HepG2 (cell line): ENCODE measurements around the gene PTPN14. TPM values are rescaled to one million over a fixed set of nuclear protein-coding genes. Genes with fewer than 3 reads are reported as not detected.
A peak's percentile ranks its signal among the peaks of the same experiment; 100 is the strongest.

Experiments used
- CEBPG ChIP-seq: IDR thresholded peaks from 2 replicates; pipeline ENCODE4 v1.6.1; 2016
- GTF3A ChIP-seq: sonication (generic); formaldehyde crosslinking; conservative IDR thresholded peaks from 2 replicates; pipeline ENCODE4 v1.4.0; 2020; ENCODE audit warnings: mild to moderate bottlenecking, missing genetic modification reagents
- MTA3 ChIP-seq: sonication (generic); formaldehyde crosslinking; IDR thresholded peaks from 2 replicates; pipeline ENCODE4 v1.4.0; 2020; ENCODE audit warnings: missing genetic modification reagents
- NCOA2 ChIP-seq: sonication (generic); formaldehyde crosslinking; IDR thresholded peaks from 2 replicates; pipeline ENCODE4 v1.8.0; 2022; ENCODE audit warnings: inconsistent platforms
- NFE2 ChIP-seq: sonication (generic); formaldehyde crosslinking; IDR thresholded peaks from 2 replicates; pipeline ENCODE4 v1.4.0; 2020; ENCODE audit warnings: missing genetic modification reagents
- NR0B2 ChIP-seq: sonication (generic); formaldehyde crosslinking; IDR thresholded peaks from 2 replicates; pipeline ENCODE4 v1.4.0; 2020; ENCODE audit warnings: mild to moderate bottlenecking, missing genetic modification reagents
- SAP130 ChIP-seq: IDR thresholded peaks from 2 replicates; pipeline ENCODE4 v1.6.1; 2016; ENCODE audit warnings: low read depth
- SMYD3 ChIP-seq: sonication (generic); formaldehyde crosslinking; IDR thresholded peaks from 2 replicates; pipeline ENCODE4 v1.8.1; 2023; ENCODE audit warnings: mild to moderate bottlenecking, missing genetic modification reagents
- SNAPC2 ChIP-seq: sonication (generic); formaldehyde crosslinking; IDR thresholded peaks from 2 replicates; pipeline ENCODE4 v1.8.1; 2022; ENCODE audit warnings: mild to moderate bottlenecking, missing genetic modification reagents
- SNRNP70 ChIP-seq: fragments of 200-400 bp; formaldehyde crosslinking; IDR thresholded peaks from 2 replicates; pipeline ENCODE4 v1.6.1; 2017; ENCODE audit warnings: mild to moderate bottlenecking, low read depth, low read length, moderate library complexity
- ZBTB7A ChIP-seq: sonication (generic); formaldehyde crosslinking; IDR thresholded peaks from 2 replicates; pipeline ENCODE4 v1.8.0; 2022; ENCODE audit warnings: mild to moderate bottlenecking, missing genetic modification reagents
- ZNF121 ChIP-seq: sonication (generic); formaldehyde crosslinking; IDR thresholded peaks from 2 replicates; pipeline ENCODE4 v1.5.0; 2020; ENCODE audit warnings: mild to moderate bottlenecking, missing genetic modification reagents
- ZNF280B ChIP-seq: sonication (generic); formaldehyde crosslinking; IDR thresholded peaks from 2 replicates; pipeline ENCODE4 v1.5.0; 2020; ENCODE audit warnings: missing genetic modification reagents, mild to moderate bottlenecking, borderline replicate concordance
- ZNF337 ChIP-seq: sonication (generic); formaldehyde crosslinking; IDR thresholded peaks from 2 replicates; pipeline ENCODE4 v1.5.1; 2020; ENCODE audit warnings: missing genetic modification reagents, low read depth, mild to moderate bottlenecking, borderline replicate concordance
- ZNF549 ChIP-seq: sonication (generic); formaldehyde crosslinking; IDR thresholded peaks from 2 replicates; pipeline ENCODE4 v1.5.0; 2020; ENCODE audit warnings: missing genetic modification reagents
- ZNF598 ChIP-seq: sonication (generic); formaldehyde crosslinking; IDR thresholded peaks from 2 replicates; pipeline ENCODE4 v1.5.1; 2020; ENCODE audit warnings: mild to moderate bottlenecking, missing genetic modification reagents, borderline replicate concordance
- ZNF614 ChIP-seq: IDR thresholded peaks from 2 replicates; pipeline ENCODE4 v1.6.1; 2018; ENCODE audit warnings: missing biosample characterization, missing genetic modification reagents, inconsistent platforms, borderline replicate concordance
- polyA plus RNA-seq, 8 experiments: library from polyadenylated mRNA; depleted of rRNA in 3 of 8; stranded (reverse) in 7 of 8; unstranded in 1 of 8; fragments of >200 nt; fragmentation: Illumina TruSeq in 4 of 8; extraction: Trizol in 4 of 8; gene quantifications; 2 replicates each; pipeline versions ENCODE4 v1.2.1 to v1.2.3, GENCODE V29; 2011 to 2016; ENCODE audit warnings: low read depth in 4 of 8, missing spikeins in 1 of 8, mixed read lengths in 1 of 8; ENCODE audit not compliant: insufficient read depth in 1 of 8
- total RNA-seq, 5 experiments: library from RNA; depleted of rRNA; stranded (reverse); fragments of >200 nt; fragmentation: Illumina TruSeq; extraction: Trizol; gene quantifications; 2 replicates each; pipeline ENCODE4 v1.2.3, GENCODE V29; 2016; ENCODE audit warnings: low read depth in 1 of 5
- TF ChIP-seq, protein P1 (sequence below), 2 experiments: fragments of 450-650 bp in 1 of 2; sonication (generic) in 1 of 2; formaldehyde crosslinking in 1 of 2; IDR thresholded peaks; 2 replicates each; pipeline versions ENCODE4 v1.6.1 to v1.8.0; 2016 to 2022; ENCODE audit warnings: antibody characterized with exemption in 1 of 2, mild to moderate bottlenecking in 1 of 2, missing genetic modification reagents in 1 of 2

Gene PTPN14
- total and polyA plus RNA-seq, 2 of the 13 experiments (the other 11 are each of a cell fraction or from before 2014, with no cell fraction given): 3.9 to 4.7 TPM

DNA sequence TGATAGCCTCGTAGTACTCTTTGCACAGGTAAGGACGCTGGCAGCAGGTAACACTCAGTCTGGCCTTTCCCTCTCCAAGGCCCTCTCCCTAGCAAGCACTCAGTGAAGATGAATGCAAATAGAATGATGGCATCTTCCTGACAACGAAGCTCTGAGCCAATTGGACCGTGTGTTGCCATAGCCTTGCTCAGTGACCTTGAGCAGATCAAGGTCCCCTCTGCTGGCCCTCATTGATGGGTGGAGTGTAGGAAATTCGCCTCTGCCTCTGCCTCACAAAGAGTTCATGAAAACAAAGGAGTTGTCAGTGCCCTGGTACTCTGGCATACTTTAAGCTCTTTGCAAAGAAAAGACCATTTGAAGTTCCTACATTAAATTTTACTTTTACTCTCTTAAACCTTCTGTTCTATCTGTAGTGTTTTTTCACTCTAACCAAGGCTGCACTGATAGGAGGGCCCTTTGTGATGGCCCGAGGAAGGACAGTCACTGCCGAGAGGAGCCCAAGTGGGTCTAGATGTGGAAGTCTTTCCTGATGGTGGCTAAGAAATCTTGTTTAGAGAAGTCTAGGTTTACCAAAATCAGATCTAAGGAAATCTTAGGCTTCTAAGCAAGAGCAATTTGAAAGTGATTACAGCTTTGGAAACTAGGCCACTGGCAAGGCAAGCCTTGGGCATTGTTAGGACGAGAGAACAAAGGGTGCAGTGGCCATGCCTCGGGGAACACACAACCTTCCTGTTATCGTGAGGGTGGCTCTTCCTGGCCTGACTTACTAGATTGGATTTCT, 232.3 kb downstream of the PTPN14 start (continued):
- TF ChIP-seq, protein P1, sequence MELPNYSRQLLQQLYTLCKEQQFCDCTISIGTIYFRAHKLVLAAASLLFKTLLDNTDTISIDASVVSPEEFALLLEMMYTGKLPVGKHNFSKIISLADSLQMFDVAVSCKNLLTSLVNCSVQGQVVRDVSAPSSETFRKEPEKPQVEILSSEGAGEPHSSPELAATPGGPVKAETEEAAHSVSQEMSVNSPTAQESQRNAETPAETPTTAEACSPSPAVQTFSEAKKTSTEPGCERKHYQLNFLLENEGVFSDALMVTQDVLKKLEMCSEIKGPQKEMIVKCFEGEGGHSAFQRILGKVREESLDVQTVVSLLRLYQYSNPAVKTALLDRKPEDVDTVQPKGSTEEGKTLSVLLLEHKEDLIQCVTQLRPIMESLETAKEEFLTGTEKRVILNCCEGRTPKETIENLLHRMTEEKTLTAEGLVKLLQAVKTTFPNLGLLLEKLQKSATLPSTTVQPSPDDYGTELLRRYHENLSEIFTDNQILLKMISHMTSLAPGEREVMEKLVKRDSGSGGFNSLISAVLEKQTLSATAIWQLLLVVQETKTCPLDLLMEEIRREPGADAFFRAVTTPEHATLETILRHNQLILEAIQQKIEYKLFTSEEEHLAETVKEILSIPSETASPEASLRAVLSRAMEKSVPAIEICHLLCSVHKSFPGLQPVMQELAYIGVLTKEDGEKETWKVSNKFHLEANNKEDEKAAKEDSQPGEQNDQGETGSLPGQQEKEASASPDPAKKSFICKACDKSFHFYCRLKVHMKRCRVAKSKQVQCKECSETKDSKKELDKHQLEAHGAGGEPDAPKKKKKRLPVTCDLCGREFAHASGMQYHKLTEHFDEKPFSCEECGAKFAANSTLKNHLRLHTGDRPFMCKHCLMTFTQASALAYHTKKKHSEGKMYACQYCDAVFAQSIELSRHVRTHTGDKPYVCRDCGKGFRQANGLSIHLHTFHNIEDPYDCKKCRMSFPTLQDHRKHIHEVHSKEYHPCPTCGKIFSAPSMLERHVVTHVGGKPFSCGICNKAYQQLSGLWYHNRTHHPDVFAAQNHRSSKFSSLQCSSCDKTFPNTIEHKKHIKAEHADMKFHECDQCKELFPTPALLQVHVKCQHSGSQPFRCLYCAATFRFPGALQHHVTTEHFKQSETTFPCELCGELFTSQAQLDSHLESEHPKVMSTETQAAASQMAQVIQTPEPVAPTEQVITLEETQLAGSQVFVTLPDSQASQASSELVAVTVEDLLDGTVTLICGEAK (IDR thresholded peaks at IDR 0.05): no peak
- TF ChIP-seq, protein P1 (CRISPR knock-in tag; IDR thresholded peaks at IDR 0.05): no peak
- TF ChIP-seq NR0B2 (CRISPR knock-in tag): no peak
- TF ChIP-seq ZNF549 (CRISPR knock-in tag): no peak
- no peak for TF ChIP-seq GTF3A (CRISPR knock-in tag)
- no peak for TF ChIP-seq ZNF337 (CRISPR knock-in tag)
- TF ChIP-seq ZNF121 (CRISPR knock-in tag): no peak
- no peak for TF ChIP-seq SMYD3 (CRISPR knock-in tag)
- peak; percentile 54; the same call in 1 of the 2 replicates for TF ChIP-seq SAP130
- TF ChIP-seq NFE2 (CRISPR knock-in tag): no peak
- no peak for TF ChIP-seq ZNF598 (CRISPR knock-in tag)
- no peak for TF ChIP-seq ZNF280B (CRISPR knock-in tag)
- no peak for TF ChIP-seq MTA3 (CRISPR knock-in tag)
- no peak for TF ChIP-seq ZNF614
- no peak for TF ChIP-seq ZBTB7A (CRISPR knock-in tag)
- peak; percentile 51; the same call in 1 of the 2 replicates for TF ChIP-seq CEBPG (CRISPR knock-in tag)
- no peak for TF ChIP-seq SNAPC2 (CRISPR knock-in tag)
- peak; percentile 65 for TF ChIP-seq NCOA2
- no peak for TF ChIP-seq SNRNP70
